Measurements from ENCODE around the gene NAT8. TPM values are rescaled to one million over a fixed set of nuclear protein-coding genes. Genes with fewer than 3 reads are reported as not detected.
"Not testable (repeated sequence)": the region's sequence is repeated elsewhere in the genome, so short reads cannot be mapped to it uniquely, and the experiment has no call there.

Gene NAT8
- total RNA-seq, 4 donors from 2014 or later: 0.31 TPM; not detected in 3

- in situ Hi-C loops (cut with MboI; ENCODE audit: low sequenced_read_pairs in 4 of 4): no loop called here
- ATAC-seq: no peak
- DNase-seq: no peak
- H3K4me3 ChIP-seq: no peak overlapping the region
- H3K4me1 ChIP-seq: no peaks in the 10 kb centered on the region
- TF ChIP-seq POLR2A (IDR thresholded peaks at IDR 0.05) (no peak), CTCF (IDR thresholded peaks at IDR 0.05 in 4 of 5, conservative IDR thresholded peaks at IDR 0.05 in 1 of 5) (no peak)
- no peaks in the 10 kb centered on the region for H3K9me3 ChIP-seq
- intact Hi-C loops (cut with DNase I; ENCODE audit: low total_unique reads): no loop called here
- H3K27ac ChIP-seq: no peak overlapping the region
- H3K27me3 ChIP-seq: no peaks in the 10 kb centered on the region
- no peaks in the 10 kb centered on the region for H3K36me3 ChIP-seq
Measured at GRCh38 chr2:73654175-73654574, 12.0 kb upstream of the NAT8 start.

GRCh38 chr2:73652348-73652747, 10.1 kb upstream of the NAT8 start:
- intact Hi-C loops (cut with DNase I; ENCODE audit: low total_unique reads): no loop called here
- no peaks in the 10 kb centered on the region for H3K27me3 ChIP-seq
- no peak for TF ChIP-seq POLR2A (IDR thresholded peaks at IDR 0.05)
- TF ChIP-seq CTCF (IDR thresholded peaks at IDR 0.05 in 4 of 5, conservative IDR thresholded peaks at IDR 0.05 in 1 of 5): no peak
- H3K27ac ChIP-seq: no peak overlapping the region
- H3K9me3 ChIP-seq: no peaks in the 10 kb centered on the region
- H3K4me1 ChIP-seq: no peaks in the 10 kb centered on the region
- in situ Hi-C loops (cut with MboI; ENCODE audit: low sequenced_read_pairs in 4 of 4): no loop called here
- DNase-seq (no peak), ATAC-seq (no peak)
- H3K4me3 ChIP-seq: no peak overlapping the region
- no peaks in the 10 kb centered on the region for H3K36me3 ChIP-seq

- no peaks in the 10 kb centered on the region for H3K9me3 ChIP-seq
- intact Hi-C loops (cut with DNase I; ENCODE audit: low total_unique reads) (no loop called here), in situ Hi-C loops (cut with MboI; ENCODE audit: low sequenced_read_pairs in 4 of 4) (no loop called here)
- H3K4me1 ChIP-seq: no peaks in the 10 kb centered on the region
- H3K27ac ChIP-seq: no peak overlapping the region
- no peak overlapping the region for H3K4me3 ChIP-seq
- no peaks in the 10 kb centered on the region for H3K36me3 ChIP-seq
- no peak for ATAC-seq
- H3K27me3 ChIP-seq: no peaks in the 10 kb centered on the region
- TF ChIP-seq CTCF (IDR thresholded peaks at IDR 0.05 in 4 of 5, conservative IDR thresholded peaks at IDR 0.05 in 1 of 5): no peak
- no peak for TF ChIP-seq POLR2A (IDR thresholded peaks at IDR 0.05)
- no peak for DNase-seq
Measured at GRCh38 chr2:73651591-73652230, 9.5 kb upstream of the NAT8 start.

GRCh38 chr2:73647690-73648089, 5.5 kb upstream of the NAT8 start:
- H3K4me1 ChIP-seq; H3K4me3 ChIP-seq; H3K36me3 ChIP-seq; H3K27me3 ChIP-seq; DNase-seq; H3K9me3 ChIP-seq; ATAC-seq; H3K27ac ChIP-seq; in situ Hi-C loops (cut with MboI; ENCODE audit: low sequenced_read_pairs in 4 of 4); intact Hi-C loops (cut with DNase I; ENCODE audit: low total_unique reads): not testable (repeated sequence)

GRCh38 chr2:73641767-73642062, 507 bp downstream of the NAT8 start:
- H3K27me3 ChIP-seq: no peaks in the 10 kb centered on the region
- in situ Hi-C loops (cut with MboI; ENCODE audit: low sequenced_read_pairs in 4 of 4): no loop called here
- intact Hi-C loops (cut with DNase I; ENCODE audit: low total_unique reads): no loop called here
- no peak overlapping the region for H3K4me3 ChIP-seq
- no peak for ATAC-seq
- H3K36me3 ChIP-seq: no peaks in the 10 kb centered on the region
- no peak for DNase-seq
- H3K9me3 ChIP-seq: no peaks in the 10 kb centered on the region
- no peak overlapping the region for H3K27ac ChIP-seq
- no peaks in the 10 kb centered on the region for H3K4me1 ChIP-seq
- TF ChIP-seq POLR2A (IDR thresholded peaks at IDR 0.05) (no peak), CTCF (IDR thresholded peaks at IDR 0.05 in 4 of 5, conservative IDR thresholded peaks at IDR 0.05 in 1 of 5) (no peak)

All from gastrocnemius medialis (tissue), 4 donors.